ENCODE measurements around the gene CORO7.

- TF ChIP-seq POLR2AphosphoS5 (IDR thresholded peaks at IDR 0.05; ENCODE audit: borderline replicate concordance, low read depth, low read length) (no peak), EZH2 (IDR thresholded peaks at IDR 0.05) (no peak)
Measured at GRCh38 chr16:4317532-4318450, 98.6 kb downstream of the CORO7 start.

Data from SK-N-MC (cell line).